Astrocyte (in vitro differentiated cells and primary cell): ENCODE measurements around the gene PDE3A. TPM values are rescaled to one million over a fixed set of nuclear protein-coding genes. Genes with fewer than 3 reads are reported as not detected.
"Not testable (repeated sequence)": the region's sequence is repeated elsewhere in the genome, so short reads cannot be mapped to it uniquely, and the experiment has no call there.

ENCODE experiments used
- DNase-seq: peaks from one replicate; pipeline ENCODE4 v3.0.0-alpha.2; 2010; ENCODE audit warnings: low read depth
- FAIRE-seq: peaks from 2 replicates; lab custom pipeline; 2011; peaks lifted over from hg19 to GRCh38; lab: Jason Lieb, UNC
- H2AFZ ChIP-seq: 2 replicates; pipeline ENCODE4 v1.6.0; 2012; ENCODE audit warnings: low read depth, low read length, inconsistent platforms
- H3K27ac ChIP-seq: 2 replicates; pipeline ENCODE4 v1.5.1; 2011; ENCODE audit warnings: low read depth, low read length, inconsistent platforms
- H3K27me3 ChIP-seq: 2 replicates; pipeline ENCODE4 v1.6.0; 2011; ENCODE audit warnings: low read length, inconsistent platforms; ENCODE audit not compliant: insufficient read depth
- H3K36me3 ChIP-seq: 2 replicates; pipeline ENCODE4 v1.5.1; 2011; ENCODE audit warnings: low read length, inconsistent platforms; ENCODE audit not compliant: insufficient read depth
- H3K4me1 ChIP-seq: 2 replicates; pipeline ENCODE4 v1.5.1; 2011; ENCODE audit warnings: low read length, inconsistent platforms; ENCODE audit not compliant: insufficient read depth
- H3K4me2 ChIP-seq: 2 replicates; pipeline ENCODE4 v1.6.0; 2012; ENCODE audit warnings: low read length, inconsistent platforms
- H3K4me3 ChIP-seq: 2 replicates; pipeline ENCODE4 v1.5.1; 2011; ENCODE audit warnings: low read depth, mild to moderate bottlenecking, low read length, inconsistent platforms; ENCODE audit not compliant: insufficient read depth
- H3K79me2 ChIP-seq: 2 replicates; pipeline ENCODE4 v1.6.0; 2012; ENCODE audit warnings: mild to moderate bottlenecking, low read length, inconsistent platforms; ENCODE audit not compliant: insufficient read depth
- H3K9ac ChIP-seq: 2 replicates; pipeline ENCODE4 v1.6.0; 2012; ENCODE audit warnings: mild to moderate bottlenecking, low read length, inconsistent platforms
- H3K9me3 ChIP-seq: 2 replicates; pipeline ENCODE4 v1.5.1; 2012; ENCODE audit warnings: low read depth, mild to moderate bottlenecking, low read length, inconsistent platforms; ENCODE audit not compliant: insufficient read depth
- H4K20me1 ChIP-seq: 2 replicates; pipeline ENCODE4 v1.6.0; 2012; ENCODE audit warnings: low read length, inconsistent platforms; ENCODE audit not compliant: insufficient read depth
- H3K27ac Mint-ChIP-seq: one replicate; pipeline ENCODE4 v1.8.0; 2021; ENCODE audit warnings: mild to moderate bottlenecking, mixed read lengths; ENCODE audit not compliant: unreplicated experiment
- H3K27me3 Mint-ChIP-seq: one replicate; pipeline ENCODE4 v1.8.0; 2021; ENCODE audit warnings: low read depth, mixed read lengths; ENCODE audit not compliant: unreplicated experiment
- H3K36me3 Mint-ChIP-seq: one replicate; pipeline ENCODE4 v1.8.0; 2021; ENCODE audit warnings: low read depth, mixed read lengths; ENCODE audit not compliant: unreplicated experiment
- H3K4me1 Mint-ChIP-seq: one replicate; pipeline ENCODE4 v1.8.0; 2021; ENCODE audit warnings: low read depth, mixed read lengths; ENCODE audit not compliant: unreplicated experiment
- H3K4me3 Mint-ChIP-seq: one replicate; pipeline ENCODE4 v1.8.0; 2021; ENCODE audit warnings: mild to moderate bottlenecking, moderate library complexity, mixed read lengths; ENCODE audit not compliant: unreplicated experiment
- H3K9me3 Mint-ChIP-seq: one replicate; pipeline ENCODE4 v1.8.0; 2021; ENCODE audit warnings: mild to moderate bottlenecking, mixed read lengths; ENCODE audit not compliant: unreplicated experiment
- CTCF ChIP-seq: IDR thresholded peaks from 2 replicates; pipeline ENCODE4 v1.5.1; 2011; ENCODE audit warnings: low read depth, mild to moderate bottlenecking, inconsistent platforms, low read length, moderate library complexity; ENCODE audit not compliant: insufficient read depth
- EZH2 ChIP-seq: IDR thresholded peaks from 2 replicates; pipeline ENCODE4 v1.6.1; 2012; ENCODE audit warnings: mild to moderate bottlenecking, low read length, inconsistent platforms; ENCODE audit not compliant: insufficient read depth
- total RNA-seq: library from RNA; stranded (reverse); gene quantifications from 2 replicates; pipeline ENCODE4 v1.2.1, GENCODE V29; 2021

PDE3A gene
- total RNA-seq, 1 donor from 2014 or later = 1.7 TPM

- Mint-ChIP-seq H3K36me3 (no peaks in the 10 kb centered on the region), H3K9me3 (no peaks in the 10 kb centered on the region), H3K4me1 (no peaks in the 10 kb centered on the region), H3K27ac (no peak overlapping the region), H3K4me3 (no peak overlapping the region), H3K27me3 (no peaks in the 10 kb centered on the region)
- Histone ChIP-seq H3K4me2 (no peak overlapping the region), H3K27ac (no peak overlapping the region), H3K4me3 (no peak overlapping the region), H3K4me1 (no peaks in the 10 kb centered on the region), H3K9me3 (no peaks in the 10 kb centered on the region), H4K20me1 (no peaks in the 10 kb centered on the region), H3K9ac (no peak overlapping the region), H3K79me2 (peaks cover 7% of the 10 kb centered on the region), H3K36me3 (no peaks in the 10 kb centered on the region), H2AFZ (no peak overlapping the region), H3K27me3 (no peaks in the 10 kb centered on the region)
- DNase-seq = no peak
- no peak for TF ChIP-seq CTCF
- TF ChIP-seq EZH2 = no peak
- FAIRE-seq = no peak
Observed at GRCh38 chr12:20377750-20378149, 9.4 kb downstream of the PDE3A start.

GRCh38 chr12:20382117-20382516, 13.8 kb downstream of the PDE3A start:
- Histone ChIP-seq H2AFZ (no peak overlapping the region), H3K27ac (no peak overlapping the region), H3K4me2 (no peak overlapping the region), H3K27me3 (no peaks in the 10 kb centered on the region), H3K4me3 (no peak overlapping the region), H3K79me2 (peaks cover 4% of the 10 kb centered on the region), H3K9me3 (no peaks in the 10 kb centered on the region), H3K36me3 (no peaks in the 10 kb centered on the region), H3K4me1 (no peaks in the 10 kb centered on the region), H3K9ac (no peak overlapping the region), H4K20me1 (no peaks in the 10 kb centered on the region)
- no peak overlapping the region for H3K27ac Mint-ChIP-seq
- no peaks in the 10 kb centered on the region for H3K27me3 Mint-ChIP-seq
- no peaks in the 10 kb centered on the region for H3K36me3 Mint-ChIP-seq
- H3K9me3 Mint-ChIP-seq = peaks cover 3% of the 10 kb centered on the region
- DNase-seq (no peak), FAIRE-seq (no peak)
- no peaks in the 10 kb centered on the region for H3K4me1 Mint-ChIP-seq
- no peak overlapping the region for H3K4me3 Mint-ChIP-seq
- no peak for TF ChIP-seq CTCF
- TF ChIP-seq EZH2 = no peak

GRCh38 chr12:20383612-20384011, 15.3 kb downstream of the PDE3A start:
- no peaks in the 10 kb centered on the region for H3K9me3 ChIP-seq
- no peaks in the 10 kb centered on the region for H3K27me3 Mint-ChIP-seq

GRCh38 chr12:20384836-20385235, 16.5 kb downstream of the PDE3A start:
- FAIRE-seq, H3K79me2 ChIP-seq, H3K27me3 Mint-ChIP-seq: not testable (repeated sequence)

More at GRCh38 chr12:20383612-20384011, 15.3 kb downstream of the PDE3A start:
- no peak overlapping the region for H3K27ac ChIP-seq
- H3K4me3 ChIP-seq = no peak overlapping the region
- Mint-ChIP-seq H3K9me3 (peaks cover 3% of the 10 kb centered on the region), H3K4me3 (no peak overlapping the region), H3K4me1 (no peaks in the 10 kb centered on the region), H3K27ac (no peak overlapping the region), H3K36me3 (no peaks in the 10 kb centered on the region)
- no peaks in the 10 kb centered on the region for H3K4me1 ChIP-seq
- H3K27me3 ChIP-seq = no peaks in the 10 kb centered on the region
- H3K9ac ChIP-seq = no peak overlapping the region
- H4K20me1 ChIP-seq = no peaks in the 10 kb centered on the region
- no peak overlapping the region for H3K4me2 ChIP-seq
- peaks cover 4% of the 10 kb centered on the region for H3K79me2 ChIP-seq
- DNase-seq (no peak), FAIRE-seq (no peak)
- H2AFZ ChIP-seq = no peak overlapping the region
- H3K36me3 ChIP-seq = no peaks in the 10 kb centered on the region
- TF ChIP-seq EZH2 = no peak
- no peak for TF ChIP-seq CTCF

More at GRCh38 chr12:20384836-20385235, 16.5 kb downstream of the PDE3A start:
- not testable (repeated sequence) for H3K36me3 ChIP-seq, H3K4me3 Mint-ChIP-seq, H3K27me3 ChIP-seq, H4K20me1 ChIP-seq, H3K36me3 Mint-ChIP-seq, H3K9me3 Mint-ChIP-seq, H3K4me1 Mint-ChIP-seq, H3K9me3 ChIP-seq, H2AFZ ChIP-seq, H3K4me1 ChIP-seq, H3K4me3 ChIP-seq, H3K27ac Mint-ChIP-seq, H3K4me2 ChIP-seq, H3K9ac ChIP-seq, H3K27ac ChIP-seq
- DNase-seq = peak; percentile 17
